Suppressor macrophage treated with lipopolysaccharide for 4 hours (primary cell): ENCODE measurements around the gene THRB.

ENCODE experiments used
- DNase-seq: peaks from one replicate; pipeline ENCODE4 v3.0.0-alpha.2; 2020

The THRB gene

DNA sequence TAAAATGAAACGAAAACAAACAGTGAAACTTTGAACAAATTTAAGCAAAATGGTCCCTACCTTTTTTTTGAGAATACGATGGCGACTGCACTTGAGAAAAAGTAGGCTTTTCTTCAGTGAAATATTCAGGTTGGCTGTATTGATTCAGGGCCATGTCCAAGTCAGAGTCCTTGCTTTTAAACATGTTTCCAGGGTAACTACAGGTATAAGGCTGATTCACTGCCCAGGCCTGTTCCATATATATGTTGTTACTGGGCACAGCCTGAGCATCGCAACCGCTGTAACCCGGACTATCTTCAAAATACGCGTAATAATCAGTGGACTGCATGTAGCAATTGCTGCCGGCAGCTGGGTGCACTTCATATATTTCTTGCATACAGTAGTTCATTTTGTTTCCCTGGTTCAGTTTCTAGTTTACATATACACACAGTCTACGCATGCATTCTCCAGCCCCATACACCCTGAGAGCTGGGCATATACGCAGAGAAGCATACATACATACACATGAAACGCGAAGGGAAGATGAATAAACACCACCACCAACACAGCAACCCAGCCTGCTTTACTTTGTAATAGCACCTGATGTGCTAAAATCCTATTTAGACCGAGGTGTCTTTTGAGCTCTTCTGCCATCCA is 329.6 kb downstream of the THRB start:
- no peak for DNase-seq

GRCh38 chr3:24162929-24163328 is 331.7 kb downstream of the THRB start:
- no peak for DNase-seq

DNA sequence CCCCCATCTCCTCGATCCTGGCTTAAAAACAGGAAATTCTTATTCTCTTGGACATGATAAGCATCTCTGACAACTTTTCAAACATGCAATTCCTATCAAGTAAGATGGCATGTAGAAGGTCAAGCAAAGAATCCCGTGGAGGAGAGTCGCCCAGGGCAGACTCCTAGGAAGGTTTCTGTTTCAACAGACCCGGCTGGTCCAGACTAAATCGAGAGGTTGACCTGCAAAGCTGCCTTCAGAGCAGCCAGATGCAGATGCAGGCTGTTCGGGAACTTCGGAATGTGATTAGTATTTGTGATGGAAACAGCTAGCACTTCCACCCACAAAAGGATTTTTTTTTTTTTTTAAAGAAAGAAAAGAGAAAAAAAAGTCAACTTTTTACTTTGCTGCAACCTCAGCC is 332.8 kb downstream of the THRB start:
- no peak for DNase-seq

GRCh38 chr3:24160424-24161095 is 334.1 kb downstream of the THRB start:
- DNase-seq, result no peak

- no peak for DNase-seq
Measured at GRCh38 chr3:24158761-24159454, 335.7 kb downstream of the THRB start.

DNA sequence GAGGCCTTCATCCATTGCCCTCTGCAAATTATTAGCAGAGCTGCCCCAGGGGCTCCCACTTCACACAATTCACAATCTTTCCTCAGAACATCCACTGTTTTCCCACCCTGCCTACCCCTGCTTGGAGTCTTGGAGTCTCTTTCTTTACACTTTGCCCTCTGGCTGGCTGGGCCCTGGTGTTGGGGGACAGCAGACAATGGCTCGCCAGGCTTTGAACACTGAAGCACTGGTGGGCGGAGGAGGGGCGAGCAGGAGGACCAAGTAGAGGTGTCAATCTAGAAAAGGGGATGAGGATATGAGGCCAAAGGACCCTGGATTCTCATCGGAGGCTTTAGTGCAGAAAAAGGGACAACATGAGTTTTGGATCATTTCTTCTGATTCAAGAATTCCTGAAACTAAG is 337.5 kb downstream of the THRB start:
- no peak for DNase-seq

DNA sequence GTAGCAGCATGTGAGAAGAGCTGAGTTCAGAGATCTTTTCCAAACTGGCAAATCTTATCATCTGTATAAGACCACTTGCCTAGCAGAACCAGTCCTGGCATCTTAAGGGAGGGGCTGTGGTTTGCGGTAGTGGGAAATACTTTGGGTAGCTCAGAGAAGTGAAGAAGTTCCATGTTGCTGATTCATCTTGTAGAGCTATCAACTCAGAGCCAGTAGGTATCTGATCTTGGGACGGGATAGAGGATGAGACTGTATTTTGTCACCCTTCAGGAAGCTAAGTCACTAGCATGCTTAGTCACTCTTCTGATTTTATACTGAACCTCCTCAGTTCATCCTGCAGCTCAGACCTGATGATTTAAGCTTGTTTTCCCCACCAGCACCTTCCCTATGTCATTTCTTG is 338.2 kb downstream of the THRB start:
- DNase-seq, result peak; percentile 10

DNA sequence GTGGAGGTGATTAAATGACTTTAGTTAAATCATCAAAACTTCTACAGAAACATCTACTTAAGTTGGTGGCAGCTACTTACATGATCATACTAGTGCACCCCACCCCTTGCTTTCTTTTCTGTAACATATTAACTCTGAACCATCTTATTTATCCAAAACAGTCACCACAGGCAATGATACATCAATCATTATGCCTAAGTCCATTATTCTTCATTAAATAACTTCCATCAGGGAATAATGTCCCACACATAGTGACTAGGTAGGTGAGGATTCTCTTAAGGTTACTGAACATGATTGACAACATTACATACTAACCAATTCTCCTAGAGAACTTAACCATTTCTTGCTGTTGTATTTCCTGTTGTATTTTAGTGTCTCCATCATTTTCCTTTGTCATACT is 339.4 kb downstream of the THRB start:
- DNase-seq, result no peak

- DNase-seq, result no peak
Measured at GRCh38 chr3:24154781-24155180, 339.9 kb downstream of the THRB start.

- peak; percentile 51 for DNase-seq
Measured at GRCh38 chr3:24154013-24154695, 340.5 kb downstream of the THRB start.

DNA sequence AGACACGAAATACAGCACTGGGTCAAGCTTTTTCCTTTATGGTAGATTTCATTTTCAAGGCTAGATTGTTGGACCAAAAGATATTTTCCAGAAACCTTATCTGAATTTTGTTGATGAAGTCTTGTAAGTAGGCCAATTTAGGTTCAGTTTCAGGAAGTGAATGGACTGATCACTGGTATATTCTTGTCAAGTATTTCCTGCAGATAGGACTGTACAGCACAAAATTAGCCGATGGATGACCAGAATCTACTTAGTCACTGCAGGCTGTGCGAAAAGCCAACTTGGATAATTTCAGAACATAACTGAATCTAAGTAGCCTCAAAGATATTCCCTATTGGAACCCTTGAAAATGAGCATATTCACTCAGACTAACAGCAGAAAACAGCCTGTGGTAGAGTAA is 343.1 kb downstream of the THRB start:
- no peak for DNase-seq

DNA sequence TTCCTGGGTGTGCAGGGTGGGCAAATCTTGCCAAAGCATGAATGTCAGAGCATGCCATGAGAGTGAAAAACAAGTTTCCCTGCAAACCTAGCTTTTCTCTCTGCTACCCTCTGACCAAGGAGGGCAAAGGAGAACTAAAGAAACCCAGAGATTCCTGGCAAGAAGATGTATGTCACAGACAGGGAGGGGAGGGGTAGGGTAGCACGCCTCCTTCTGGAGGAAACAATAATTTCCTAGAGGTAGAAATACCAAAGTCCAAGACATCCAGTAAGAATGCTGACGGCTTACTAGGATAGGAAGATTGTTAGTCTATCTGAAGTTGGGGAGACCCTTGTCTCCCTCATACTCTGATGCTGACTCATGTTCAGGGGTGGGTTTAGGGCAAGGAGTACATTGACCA is 345.6 kb downstream of the THRB start:
- DNase-seq, result no peak

GRCh38 chr3:24145981-24146822 is 348.4 kb downstream of the THRB start:
- no peak for DNase-seq

GRCh38 chr3:24145481-24145880 is 349.2 kb downstream of the THRB start:
- DNase-seq, result no peak

GRCh38 chr3:24142127-24142526 is 352.5 kb downstream of the THRB start:
- no peak for DNase-seq

DNA sequence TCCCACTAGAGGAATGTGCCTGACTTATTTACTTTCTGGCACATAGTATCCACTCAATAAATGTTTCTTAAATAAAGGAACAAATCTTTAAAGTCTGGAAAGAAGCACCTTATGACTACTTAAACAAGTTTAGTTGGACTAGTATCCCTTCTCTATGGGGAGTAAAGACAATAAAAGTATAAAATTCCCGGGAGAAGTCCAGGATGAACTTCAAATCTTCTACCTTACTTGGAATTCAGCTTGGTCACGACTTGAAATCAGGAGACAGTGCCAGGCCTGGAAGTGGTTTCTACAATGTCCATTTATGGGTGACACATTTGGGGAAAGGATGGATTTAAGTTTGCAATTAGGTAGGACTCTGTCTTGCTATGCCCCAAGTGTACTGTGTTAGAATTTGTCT is 353.1 kb downstream of the THRB start:
- no peak for DNase-seq

DNA sequence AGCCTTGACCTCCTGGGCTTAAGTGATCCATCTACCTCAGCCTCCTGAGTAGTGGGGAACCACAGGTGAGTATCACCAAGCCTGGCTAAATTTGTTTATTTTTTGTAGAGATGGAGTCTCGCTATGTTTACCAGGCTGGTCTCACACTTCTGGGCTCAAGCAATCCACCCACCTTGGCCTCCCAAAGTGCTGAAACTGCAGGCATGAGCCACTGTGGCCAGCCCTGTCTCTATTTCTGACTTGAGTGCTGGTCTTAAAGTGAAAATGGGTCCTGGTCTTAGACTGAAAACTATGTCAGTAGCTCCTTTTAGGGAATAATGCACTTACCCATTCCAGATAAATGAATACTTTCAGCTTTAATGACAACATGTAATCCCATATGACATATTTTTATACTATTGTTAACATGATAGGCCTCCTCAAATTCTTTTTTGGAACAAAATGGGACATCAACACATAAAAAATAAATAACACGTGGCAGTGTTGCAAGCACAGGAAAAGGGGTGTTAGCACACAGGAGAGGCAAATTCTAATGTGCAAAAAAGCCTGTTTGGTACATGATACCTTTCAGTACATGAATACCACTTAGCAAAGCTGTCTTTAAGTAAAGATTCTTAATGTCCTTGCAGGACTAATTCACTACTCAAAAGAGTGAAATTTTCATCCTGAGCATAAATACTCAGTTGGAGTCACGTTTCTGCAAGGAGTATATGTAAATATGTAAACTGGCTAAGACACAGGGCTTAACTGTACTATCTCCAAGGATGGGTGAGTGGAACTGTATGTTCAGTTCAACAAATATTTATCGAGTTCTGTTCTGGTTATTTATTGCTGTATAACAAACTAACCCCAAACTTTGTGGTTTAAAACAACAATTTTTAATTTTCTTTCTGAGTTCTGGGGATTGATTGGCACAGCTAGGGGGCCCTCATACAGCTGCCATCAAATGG is 354.9 kb downstream of the THRB start:
- DNase-seq, result no peak

DNA sequence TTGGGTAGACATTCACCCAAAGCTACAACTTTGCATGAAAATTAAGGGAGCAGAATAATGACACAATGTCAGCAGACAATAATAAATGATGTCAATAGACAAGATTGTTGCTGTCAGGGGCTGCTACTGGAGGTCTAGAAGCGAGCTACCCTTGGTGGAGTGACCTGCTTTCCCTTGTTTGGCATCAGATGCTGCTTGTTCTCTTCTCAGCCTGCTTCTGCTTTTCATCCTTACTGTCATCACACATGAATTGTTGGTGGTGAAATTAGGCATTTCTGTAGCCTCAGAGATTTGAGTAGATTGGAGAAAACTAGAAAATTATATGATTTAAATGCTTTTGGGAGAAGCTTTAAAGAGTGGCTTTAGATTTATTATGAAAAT is 355.8 kb downstream of the THRB start:
- DNase-seq, result no peak

GRCh38 chr3:24137958-24138875 is 356.4 kb downstream of the THRB start:
- DNase-seq, result no peak

DNA sequence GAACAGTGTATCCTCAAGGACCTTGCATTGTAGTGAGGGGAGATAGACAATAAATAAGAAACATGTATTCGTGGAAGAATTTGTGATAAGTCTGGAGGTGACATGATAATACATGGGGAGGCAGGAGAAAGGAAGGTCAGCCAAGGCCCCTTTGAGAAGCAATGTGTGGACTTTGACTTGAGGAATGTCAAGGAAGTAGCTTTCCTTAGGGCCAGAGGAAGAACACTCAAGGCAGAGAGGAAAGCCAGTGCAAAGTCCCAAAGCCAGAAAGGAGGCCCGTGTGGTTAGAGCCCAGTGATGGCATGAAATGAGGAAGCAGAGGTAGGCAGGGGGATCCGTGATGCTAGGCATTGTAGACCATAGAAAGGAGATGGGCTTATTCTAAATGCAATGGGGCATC is 357.3 kb downstream of the THRB start:
- DNase-seq, result no peak
